NCI-H226 (cell line): ENCODE measurements around the gene TMEM117.
"Not testable (repeated sequence)": the region's sequence is repeated elsewhere in the genome, so short reads cannot be mapped to it uniquely, and the experiment has no call there.

Source experiments
- DNase-seq: peaks from one replicate; pipeline ENCODE4 v3.0.0-alpha.2; 2015

The TMEM117 gene

GRCh38 chr12:43842259-43842658 lies 6.4 kb downstream of the TMEM117 start:
- no peak for DNase-seq

GRCh38 chr12:43847425-43848225 lies 11.7 kb downstream of the TMEM117 start:
- peak; percentile 66 for DNase-seq

DNA sequence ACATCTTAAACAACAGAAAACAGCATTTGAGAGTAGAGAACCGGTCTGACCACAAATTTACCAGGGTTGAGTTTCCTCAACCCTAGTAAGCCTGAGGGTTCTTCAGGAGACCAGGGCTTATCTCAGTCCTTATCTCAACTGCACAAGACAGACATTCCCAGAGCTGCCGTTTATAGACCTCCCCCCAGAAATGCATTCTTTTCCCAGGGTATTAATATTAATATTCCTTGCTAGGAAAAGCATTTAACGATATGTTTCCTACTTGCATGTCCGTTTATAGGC lies 12.3 kb downstream of the TMEM117 start:
- DNase-seq: peak; percentile 14

DNA sequence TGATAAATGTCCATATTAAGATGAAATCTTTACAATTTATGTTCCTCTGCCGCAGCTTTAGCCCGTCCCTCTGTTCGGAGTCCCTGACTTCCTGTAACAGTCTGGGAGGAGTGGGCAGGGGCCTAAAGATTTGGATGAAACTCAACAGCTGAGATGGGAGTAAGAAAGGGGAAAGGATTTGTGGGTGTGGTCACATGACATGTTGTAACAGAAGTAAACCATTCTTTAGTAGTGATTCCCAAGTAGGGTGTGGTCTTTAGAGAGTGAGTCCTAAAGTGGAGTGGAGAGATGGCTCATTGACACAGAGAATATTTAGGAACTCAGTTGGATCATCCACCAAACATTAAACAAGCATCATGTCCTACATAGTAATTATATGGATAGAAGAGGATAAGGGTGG lies 12.9 kb downstream of the TMEM117 start:
- no peak for DNase-seq

GRCh38 chr12:43852744-43853143 lies 16.9 kb downstream of the TMEM117 start:
- DNase-seq: no peak

- DNase-seq: no peak
Measured at GRCh38 chr12:43856972-43857371, 21.1 kb downstream of the TMEM117 start.

GRCh38 chr12:43858096-43858495 lies 22.2 kb downstream of the TMEM117 start:
- DNase-seq: no peak

DNA sequence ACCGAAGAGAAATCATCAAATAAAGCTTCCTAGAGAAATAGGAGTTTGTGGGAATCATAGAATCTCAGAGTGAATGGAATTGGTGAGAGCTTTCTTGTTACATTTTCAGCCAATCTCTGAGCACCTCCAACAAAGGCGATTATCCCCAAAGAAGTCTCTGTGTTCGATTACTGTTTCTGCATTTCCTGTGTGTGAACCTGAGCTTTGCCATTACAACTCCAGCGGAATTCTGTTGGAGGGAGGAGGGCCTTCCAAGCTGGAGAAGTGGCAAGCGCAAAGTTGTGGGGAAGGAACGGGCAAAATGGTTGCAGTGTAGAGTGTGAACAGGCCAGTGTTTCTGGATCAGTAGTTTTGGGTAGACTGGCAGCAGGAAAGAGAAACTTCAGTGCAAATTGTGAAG lies 23.1 kb downstream of the TMEM117 start:
- DNase-seq: no peak

DNA sequence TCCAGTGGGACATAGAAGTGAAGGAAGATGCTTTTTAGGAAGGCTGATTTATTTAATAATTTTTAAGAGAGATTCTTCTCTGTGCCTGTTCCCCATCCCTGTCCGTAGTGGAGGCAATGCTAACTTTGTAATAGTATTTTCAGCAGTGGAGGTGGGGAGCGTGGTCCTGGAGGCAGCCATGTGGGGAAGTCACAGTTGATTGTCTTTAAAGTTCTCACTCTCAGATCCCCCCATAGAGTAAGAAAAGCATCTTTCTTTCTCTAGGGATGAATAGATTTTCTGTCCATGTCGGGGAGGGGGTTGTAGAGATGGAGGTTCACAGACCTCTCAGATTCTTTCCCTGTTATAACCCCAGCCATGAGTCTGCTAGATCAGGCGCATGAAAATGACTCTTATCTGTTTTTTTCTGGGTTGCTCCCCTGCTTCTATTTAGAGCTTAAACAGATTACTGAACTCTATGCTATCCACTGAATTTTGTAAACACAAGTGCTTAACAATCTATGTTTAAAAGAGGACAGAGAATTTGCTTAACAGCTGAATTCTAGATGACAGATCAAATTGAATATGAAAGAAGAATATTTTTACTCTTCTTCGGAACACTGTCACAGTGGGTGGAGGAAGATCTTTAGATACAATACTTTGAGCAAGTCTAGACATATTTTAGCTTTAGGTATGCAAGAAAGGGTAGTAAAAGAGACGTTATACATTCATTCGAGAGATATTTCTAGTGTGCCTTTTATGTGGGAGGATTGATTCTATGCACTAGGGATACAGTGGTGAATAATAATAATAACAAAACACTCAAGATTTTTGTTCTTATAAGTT lies 25.3 kb downstream of the TMEM117 start:
- DNase-seq: no peak

GRCh38 chr12:43861840-43862150 lies 25.9 kb downstream of the TMEM117 start:
- no peak for DNase-seq

DNA sequence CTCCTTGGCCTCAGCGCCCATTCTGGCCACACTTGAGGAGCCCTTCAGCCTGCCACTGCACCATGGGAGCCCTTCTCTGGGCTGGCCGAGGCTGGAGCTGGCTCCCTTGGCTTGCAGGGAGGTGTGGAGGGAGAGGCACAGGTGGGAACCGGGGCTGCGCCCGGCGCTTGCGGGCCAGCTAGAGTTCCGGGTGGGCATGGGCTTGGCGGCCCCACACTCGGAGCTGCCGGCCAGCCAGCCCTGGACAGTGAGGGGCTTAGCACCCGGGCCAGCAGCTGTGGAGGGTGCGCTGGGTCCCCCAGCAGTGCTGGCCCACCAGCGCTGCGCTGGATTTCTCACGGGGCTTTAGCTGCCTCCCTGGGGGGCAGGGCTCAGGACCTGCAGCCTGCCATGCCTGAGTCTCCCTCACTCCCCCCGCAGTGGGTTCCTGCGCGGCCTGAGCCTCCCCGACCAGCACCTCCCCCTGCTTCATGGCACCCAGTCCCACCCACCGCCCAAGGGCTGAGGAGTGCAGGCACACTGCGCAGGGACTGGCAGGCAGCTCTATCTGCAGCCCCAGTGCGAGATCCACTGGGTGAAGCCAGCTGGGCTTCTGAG lies 28.0 kb downstream of the TMEM117 start:
- no peak for DNase-seq

DNA sequence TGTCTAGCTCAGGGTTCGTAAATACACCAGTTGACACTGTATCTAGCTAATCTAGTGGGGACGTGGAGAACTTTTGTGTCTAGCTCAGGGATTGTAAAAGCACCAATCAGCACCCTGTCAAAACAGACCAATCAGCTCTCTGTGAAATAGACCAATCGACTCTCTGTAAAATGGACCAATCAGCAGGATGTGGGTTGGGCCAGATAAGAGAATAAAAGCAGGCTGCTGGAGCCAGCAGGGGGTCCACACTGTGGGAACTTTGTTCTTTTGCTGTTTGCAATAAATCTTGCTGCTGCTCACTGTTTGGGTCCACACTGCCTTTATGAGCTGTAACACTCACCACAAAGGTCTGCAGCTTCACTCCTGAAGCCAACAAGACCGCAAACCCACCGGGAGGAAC lies 28.7 kb downstream of the TMEM117 start:
- not testable (repeated sequence) for DNase-seq

GRCh38 chr12:43869184-43869583 lies 33.3 kb downstream of the TMEM117 start:
- DNase-seq: no peak

GRCh38 chr12:43869765-43870164 lies 33.9 kb downstream of the TMEM117 start:
- not testable (repeated sequence) for DNase-seq

GRCh38 chr12:43871258-43871657 lies 35.4 kb downstream of the TMEM117 start:
- not testable (repeated sequence) for DNase-seq

DNA sequence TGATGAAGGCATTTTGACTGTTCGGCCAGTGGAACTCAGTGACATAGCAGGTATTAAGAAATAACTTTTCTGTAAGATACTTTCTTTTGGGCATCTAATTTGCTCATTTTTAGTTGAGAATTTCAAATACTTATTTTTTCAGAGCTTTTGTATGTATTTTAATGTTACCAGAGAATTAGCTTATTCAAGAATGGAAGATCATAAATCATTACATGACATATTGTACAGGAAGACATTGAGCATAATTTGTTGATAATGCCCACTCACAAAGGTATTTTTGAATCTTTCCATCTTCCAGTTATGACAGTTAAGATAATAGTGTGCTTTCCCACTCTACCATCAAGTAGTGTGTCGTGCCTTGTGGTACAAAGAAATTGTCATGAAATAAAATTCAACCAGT lies 36.5 kb downstream of the TMEM117 start:
- DNase-seq: no peak

- DNase-seq: no peak
Measured at GRCh38 chr12:43878050-43878449, 42.2 kb downstream of the TMEM117 start.

DNA sequence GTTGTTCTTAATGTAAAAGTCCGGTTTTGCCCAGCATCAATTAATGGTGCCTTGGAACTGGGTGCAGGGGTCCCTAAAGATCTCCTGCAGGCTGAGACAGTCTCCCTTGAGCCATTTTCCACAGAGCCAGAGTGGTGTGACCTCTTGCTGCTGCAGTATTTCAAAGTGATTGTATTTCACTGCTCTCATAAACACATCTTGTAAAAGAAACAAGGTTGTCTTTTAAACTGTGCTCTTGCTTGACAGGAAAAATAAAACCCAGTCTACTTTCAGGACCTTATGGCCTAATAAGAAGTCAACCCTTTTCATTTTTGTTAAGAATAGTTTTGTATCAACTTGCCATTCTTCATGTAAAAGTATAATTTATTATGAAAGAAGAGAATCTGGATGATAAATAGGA lies 44.7 kb downstream of the TMEM117 start:
- DNase-seq: no peak

DNA sequence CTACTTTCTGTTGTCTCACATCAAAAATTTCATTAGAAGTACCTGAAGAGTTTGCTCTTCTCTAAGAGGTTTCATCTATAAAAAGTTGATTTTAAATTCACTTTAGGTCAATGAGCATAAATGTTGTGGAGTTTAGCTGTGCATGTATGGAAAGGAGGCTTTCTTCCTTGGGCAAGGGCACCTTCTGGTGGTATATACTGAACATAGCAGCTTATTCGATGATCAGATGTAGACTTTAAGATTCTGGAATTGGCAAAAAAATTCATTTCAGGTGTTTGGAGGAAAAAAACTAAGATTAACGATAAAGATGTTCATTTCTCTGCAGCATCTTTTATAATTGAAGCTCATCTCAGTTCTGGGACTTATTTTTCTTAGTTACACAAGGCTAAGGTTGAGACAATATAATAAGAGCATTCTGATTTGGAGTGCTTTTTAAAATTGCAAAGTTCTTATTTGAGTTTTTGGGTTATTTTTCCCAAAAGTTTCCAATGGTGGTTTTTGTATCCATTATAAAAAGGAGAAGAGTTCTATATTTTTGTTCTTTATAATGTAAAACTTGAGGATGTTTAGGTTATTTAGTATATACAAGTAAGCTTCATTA lies 46.8 kb downstream of the TMEM117 start:
- DNase-seq: peak; percentile 26

- no peak for DNase-seq
Measured at GRCh38 chr12:43883311-43883710, 47.4 kb downstream of the TMEM117 start.

- no peak for DNase-seq
Measured at GRCh38 chr12:43883748-43884147, 47.9 kb downstream of the TMEM117 start.

DNA sequence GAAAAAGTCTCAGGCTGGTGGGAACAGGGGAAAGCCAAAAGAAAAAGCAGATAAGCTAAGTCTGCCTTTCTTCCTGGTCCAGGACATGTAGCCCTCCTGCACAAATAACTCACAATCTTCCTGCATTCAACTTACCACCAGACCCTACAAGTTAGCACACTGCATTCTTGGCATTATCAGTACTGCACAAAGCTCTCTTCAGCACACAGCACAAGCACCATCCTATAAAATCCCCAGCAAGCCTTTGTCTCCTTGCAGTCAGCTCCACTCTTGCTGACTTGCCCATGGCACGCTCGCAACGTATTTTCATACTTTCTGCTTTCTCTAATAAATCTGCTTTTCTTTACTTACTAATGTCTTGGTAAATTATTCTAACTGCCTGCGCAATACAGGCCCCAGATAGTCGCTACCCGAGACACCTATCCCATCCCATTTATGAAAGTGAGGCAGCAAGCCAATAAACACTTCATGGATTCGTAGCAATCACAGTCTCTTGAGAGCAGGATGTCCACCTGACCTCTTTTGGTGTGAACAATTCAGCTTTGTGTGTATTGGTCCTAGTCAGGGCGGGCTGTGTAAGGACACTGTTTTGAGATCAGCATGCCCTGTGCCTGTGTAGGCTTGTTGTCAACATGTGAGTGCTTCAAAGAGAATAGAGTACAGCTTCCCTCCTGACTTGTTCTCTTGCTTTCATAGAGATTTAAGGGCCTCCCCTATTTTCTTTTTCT lies 49.0 kb downstream of the TMEM117 start:
- DNase-seq: no peak

- no peak for DNase-seq
Measured at GRCh38 chr12:43887397-43887796, 51.5 kb downstream of the TMEM117 start.
